Mesenchymal stem cell (in vitro differentiated cells and primary cell): ENCODE results near the gene GAREM1.

Experiments
- DNase-seq: peaks from one replicate; pipeline ENCODE4 v3.0.0-alpha.2; 2013
- H2AFZ ChIP-seq: one replicate; pipeline ENCODE4 v1.6.1; 2013; ENCODE audit warnings: low read depth, mild to moderate bottlenecking, control low read depth, inconsistent platforms, low read length, moderate library complexity
- H2AK5ac ChIP-seq: 2 replicates; pipeline ENCODE4 v1.6.1; 2013; ENCODE audit warnings: low read length, moderate library complexity, mild to moderate bottlenecking, inconsistent platforms; ENCODE audit not compliant: severe bottlenecking
- H2BK120ac ChIP-seq: one replicate; pipeline ENCODE4 v1.6.1; 2013; ENCODE audit warnings: low read depth, mild to moderate bottlenecking, inconsistent platforms, low read length, moderate library complexity
- H2BK12ac ChIP-seq, 2 experiments: one replicate each; pipeline ENCODE4 v1.6.1; 2013; ENCODE audit warnings: inconsistent platforms in 2 of 2, low read length in 2 of 2, mild to moderate bottlenecking in 2 of 2, moderate library complexity in 2 of 2, control low read depth in 1 of 2
- H2BK15ac ChIP-seq: one replicate; pipeline ENCODE4 v1.6.1; 2013; ENCODE audit warnings: mild to moderate bottlenecking, low read depth, inconsistent platforms; ENCODE audit not compliant: poor library complexity, severe bottlenecking
- H2BK5ac ChIP-seq: 2 replicates; pipeline ENCODE4 v1.6.1; 2013; ENCODE audit warnings: low read depth, mild to moderate bottlenecking, low read length, control low read depth, inconsistent platforms; ENCODE audit not compliant: poor library complexity, severe bottlenecking
- H3K14ac ChIP-seq, 2 experiments: one replicate each; pipeline ENCODE4 v1.6.1; 2013; ENCODE audit warnings: inconsistent platforms in 2 of 2, low read length in 2 of 2, control low read depth in 1 of 2, mild to moderate bottlenecking in 1 of 2, moderate library complexity in 1 of 2
- H3K18ac ChIP-seq, 2 experiments: one replicate each; pipeline ENCODE4 v1.6.1; 2013; ENCODE audit warnings: inconsistent platforms in 2 of 2, low read length in 2 of 2, control low read depth in 1 of 2, low read depth in 1 of 2, mild to moderate bottlenecking in 1 of 2
- H3K23ac ChIP-seq, 2 experiments: one replicate each; pipeline ENCODE4 v1.6.1; 2013; ENCODE audit warnings: inconsistent platforms in 2 of 2, low read length in 2 of 2, mild to moderate bottlenecking in 2 of 2, moderate library complexity in 2 of 2, control low read depth in 1 of 2
- H3K27ac ChIP-seq: 2 replicates; pipeline ENCODE4 v1.5.1; 2013; ENCODE audit warnings: mild to moderate bottlenecking, moderate library complexity, low read length, control low read depth, inconsistent platforms; ENCODE audit not compliant: poor library complexity, severe bottlenecking
- H3K27me3 ChIP-seq, 2 experiments: 2 replicates each; pipeline versions ENCODE4 v1.6.1 to v1.7.0; 2013; ENCODE audit warnings: low read length in 2 of 2, mild to moderate bottlenecking in 2 of 2, moderate library complexity in 2 of 2, control low read depth in 1 of 2, inconsistent platforms in 1 of 2; ENCODE audit not compliant: control insufficient read depth in 1 of 2, insufficient read depth in 1 of 2
- H3K36me3 ChIP-seq, 2 experiments: 2 replicates each; pipeline versions ENCODE4 v1.6.1 to v1.7.0; 2013; ENCODE audit warnings: low read length in 2 of 2, control low read depth in 1 of 2, inconsistent platforms in 1 of 2, low read depth in 1 of 2, mild to moderate bottlenecking in 1 of 2; ENCODE audit not compliant: insufficient read depth in 2 of 2, control insufficient read depth in 1 of 2
- H3K4ac ChIP-seq, 2 experiments: one replicate each; pipeline ENCODE4 v1.6.1; 2013; ENCODE audit warnings: inconsistent platforms in 2 of 2, low read length in 2 of 2, mild to moderate bottlenecking in 2 of 2, moderate library complexity in 2 of 2, control low read depth in 1 of 2, low read depth in 1 of 2
- H3K4me1 ChIP-seq: 2 replicates; pipeline ENCODE4 v1.6.1; 2013; ENCODE audit warnings: low read depth, low read length, control low read depth; ENCODE audit not compliant: control insufficient read depth, insufficient read depth
- H3K4me2 ChIP-seq: 2 replicates; pipeline ENCODE4 v1.6.1; 2013; ENCODE audit warnings: low read length, mild to moderate bottlenecking, inconsistent platforms; ENCODE audit not compliant: poor library complexity, severe bottlenecking
- H3K4me3 ChIP-seq, 2 experiments: 2 replicates each; pipeline versions ENCODE4 v1.5.1 to v1.7.0; 2013; ENCODE audit warnings: low read length in 2 of 2, mild to moderate bottlenecking in 2 of 2, control low read depth in 1 of 2, low read depth in 1 of 2; ENCODE audit not compliant: insufficient read depth in 1 of 2
- H3K79me1 ChIP-seq: replicated peaks from 2 replicates; pipeline ENCODE4 v1.6.1; 2013; ENCODE audit warnings: mild to moderate bottlenecking, control low read depth, low read length, inconsistent platforms; ENCODE audit not compliant: poor library complexity, severe bottlenecking
- H3K9ac ChIP-seq: 2 replicates; pipeline ENCODE4 v1.7.0; 2013; ENCODE audit warnings: mild to moderate bottlenecking, low read length, moderate library complexity
- H3K9me3 ChIP-seq: 2 replicates; pipeline ENCODE4 v1.7.0; 2013; ENCODE audit warnings: mild to moderate bottlenecking, low read length; ENCODE audit not compliant: control insufficient read depth
- H4K8ac ChIP-seq: one replicate; pipeline ENCODE4 v1.6.1; 2013; ENCODE audit warnings: inconsistent platforms, mild to moderate bottlenecking, low read length, moderate library complexity
- H4K91ac ChIP-seq: one replicate; pipeline ENCODE4 v1.6.1; 2013; ENCODE audit warnings: mild to moderate bottlenecking, low read length, inconsistent platforms
- WGBS: methylation state at CpG from one replicate; pipeline ENCODE4 v1.1.7; 2013; ENCODE audit warnings: mixed read lengths; 5-methylcytosine and 5-hydroxymethylcytosine counted together

GAREM1 gene

DNA sequence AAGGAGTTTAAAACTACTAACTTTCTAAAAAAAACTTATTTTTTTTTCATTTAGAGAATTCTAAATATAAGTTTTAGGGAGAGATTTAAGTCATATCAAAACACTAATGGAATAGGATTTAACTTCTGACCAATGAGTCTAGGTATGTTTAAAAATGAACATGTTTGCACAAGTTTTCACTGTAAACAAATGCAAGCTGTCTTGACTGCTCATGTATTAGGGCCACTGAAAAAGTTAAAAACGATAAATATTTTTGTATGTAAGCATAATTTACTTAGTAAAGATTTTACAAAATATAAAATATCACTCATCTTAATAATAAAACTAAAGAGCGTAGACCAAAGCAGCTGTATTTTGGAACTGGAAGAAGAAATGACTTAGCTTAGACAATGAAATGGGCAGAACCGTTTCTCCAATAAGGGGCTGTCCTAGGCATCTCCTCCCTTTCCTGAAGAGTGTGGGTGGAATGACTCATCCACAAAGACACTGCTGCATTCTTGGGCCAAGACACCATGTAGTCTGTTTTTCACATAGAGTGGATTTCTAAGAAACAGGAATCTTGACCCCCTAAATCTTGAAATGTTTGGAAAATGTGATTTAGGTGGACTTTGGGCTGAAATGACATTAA lies 162.1 kb downstream of the GAREM1 start:
- Histone ChIP-seq H2BK15ac (no peak overlapping the region), H3K27ac (no peak overlapping the region), H3K9me3 (no peaks in the 10 kb centered on the region), H3K27me3 (no peaks in the 10 kb centered on the region), H4K8ac (no peak overlapping the region), H3K4me1 (peaks cover 2% of the 10 kb centered on the region), H4K91ac (no peak overlapping the region), H3K36me3 (no peaks in the 10 kb centered on the region), H2BK5ac (no peak overlapping the region), H3K4ac (no peak overlapping the region), H3K79me1 (peaks cover 4% of the 10 kb centered on the region), H3K14ac (no peak overlapping the region), H2BK120ac (no peak overlapping the region), H3K9ac (peak overlapping the region; percentile 64), H2AK5ac (no peak overlapping the region), H3K4me2 (no peak overlapping the region), H3K4me3 (no peak overlapping the region), H2BK12ac (no peak overlapping the region), H3K23ac (no peak overlapping the region), H2AFZ (no peak overlapping the region), H3K18ac (no peak overlapping the region)
- WGBS, result 28% methylated on average over 2 of the region's 3 CpGs
- peak; percentile 93 for DNase-seq

DNA sequence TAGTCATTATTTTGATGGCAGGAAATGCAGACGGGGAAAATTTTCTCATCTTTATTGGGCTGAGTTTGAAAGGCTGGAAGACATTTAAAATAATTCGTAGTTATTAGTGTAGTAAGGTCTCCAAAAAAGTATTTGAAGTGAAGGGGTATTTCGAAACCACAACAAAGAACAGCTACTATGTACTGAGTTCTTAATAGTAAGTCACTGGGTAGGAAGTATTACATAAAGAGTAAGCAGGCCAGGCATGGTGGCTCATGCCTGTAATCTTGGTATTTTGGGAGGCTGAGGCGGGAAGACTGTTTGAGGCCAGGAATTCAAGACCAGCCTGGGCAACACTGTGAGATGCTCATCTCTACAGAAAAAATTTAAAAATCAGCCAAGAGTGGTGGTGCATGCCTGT lies 167.3 kb downstream of the GAREM1 start:
- H3K79me1 ChIP-seq, result peaks cover 4% of the 10 kb centered on the region
- H2AK5ac ChIP-seq, result no peak overlapping the region
- no peak overlapping the region for H3K23ac ChIP-seq
- no peak overlapping the region for H2BK120ac ChIP-seq
- no peak overlapping the region for H3K4me3 ChIP-seq
- H3K9ac ChIP-seq, result no peak overlapping the region
- no peak overlapping the region for H3K4me2 ChIP-seq
- H3K27me3 ChIP-seq, result no peaks in the 10 kb centered on the region
- H3K4me1 ChIP-seq, result peaks cover 2% of the 10 kb centered on the region
- 99% methylated on average over 4 of the region's 4 CpGs for WGBS
- H4K8ac ChIP-seq, result no peak overlapping the region
- H3K9me3 ChIP-seq, result no peaks in the 10 kb centered on the region
- H3K27ac ChIP-seq, result no peak overlapping the region
- no peaks in the 10 kb centered on the region for H3K36me3 ChIP-seq
- H2BK12ac ChIP-seq, result no peak overlapping the region
- no peak overlapping the region for H4K91ac ChIP-seq
- H3K14ac ChIP-seq, result no peak overlapping the region
- H3K18ac ChIP-seq, result no peak overlapping the region
- no peak overlapping the region for H2BK15ac ChIP-seq
- no peak overlapping the region for H2BK5ac ChIP-seq
- DNase-seq, result no peak
- no peak overlapping the region for H2AFZ ChIP-seq
- H3K4ac ChIP-seq, result no peak overlapping the region

DNA sequence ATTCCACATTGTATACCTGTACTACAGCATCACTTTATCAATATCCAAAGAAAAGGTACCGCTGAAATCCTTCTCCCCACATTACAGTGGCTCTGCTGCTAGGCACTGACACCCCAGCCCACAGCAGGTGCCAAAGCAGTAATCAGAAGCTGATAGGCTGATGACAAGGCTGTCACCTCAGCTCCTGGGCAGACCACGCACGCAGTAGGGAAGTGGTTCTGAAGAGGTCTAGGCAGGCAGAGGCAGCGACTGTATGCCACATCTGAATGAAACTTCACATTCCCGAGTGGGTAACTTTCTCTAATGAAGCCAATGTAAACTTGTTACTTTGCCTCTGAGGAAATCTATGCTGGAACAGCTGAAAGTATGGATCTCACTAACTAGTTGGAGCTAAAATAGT lies 167.9 kb downstream of the GAREM1 start:
- Histone ChIP-seq H3K23ac (peak overlapping the region in 1 of 2 experiments; percentile 66), H3K4me1 (peaks cover 2% of the 10 kb centered on the region), H3K9ac (peak overlapping the region; percentile 45), H3K18ac (peak overlapping the region; percentile 37 to 45), H3K27ac (no peak overlapping the region), H3K9me3 (no peaks in the 10 kb centered on the region), H3K14ac (peak overlapping the region in 1 of 2 experiments; percentile 78), H3K4ac (peak overlapping the region in 1 of 2 experiments; percentile 83), H2BK12ac (peak overlapping the region; percentile 69 to 96), H2BK120ac (no peak overlapping the region), H3K36me3 (no peaks in the 10 kb centered on the region), H4K91ac (no peak overlapping the region), H3K4me2 (no peak overlapping the region), H2AK5ac (peak overlapping the region; percentile 20), H2AFZ (no peak overlapping the region), H3K27me3 (no peaks in the 10 kb centered on the region), H3K4me3 (no peak overlapping the region), H3K79me1 (peaks cover 4% of the 10 kb centered on the region), H4K8ac (peak overlapping the region; percentile 10), H2BK15ac (no peak overlapping the region), H2BK5ac (no peak overlapping the region)
- DNase-seq, result no peak
- WGBS, result 98% methylated on average over 4 of the region's 5 CpGs

DNA sequence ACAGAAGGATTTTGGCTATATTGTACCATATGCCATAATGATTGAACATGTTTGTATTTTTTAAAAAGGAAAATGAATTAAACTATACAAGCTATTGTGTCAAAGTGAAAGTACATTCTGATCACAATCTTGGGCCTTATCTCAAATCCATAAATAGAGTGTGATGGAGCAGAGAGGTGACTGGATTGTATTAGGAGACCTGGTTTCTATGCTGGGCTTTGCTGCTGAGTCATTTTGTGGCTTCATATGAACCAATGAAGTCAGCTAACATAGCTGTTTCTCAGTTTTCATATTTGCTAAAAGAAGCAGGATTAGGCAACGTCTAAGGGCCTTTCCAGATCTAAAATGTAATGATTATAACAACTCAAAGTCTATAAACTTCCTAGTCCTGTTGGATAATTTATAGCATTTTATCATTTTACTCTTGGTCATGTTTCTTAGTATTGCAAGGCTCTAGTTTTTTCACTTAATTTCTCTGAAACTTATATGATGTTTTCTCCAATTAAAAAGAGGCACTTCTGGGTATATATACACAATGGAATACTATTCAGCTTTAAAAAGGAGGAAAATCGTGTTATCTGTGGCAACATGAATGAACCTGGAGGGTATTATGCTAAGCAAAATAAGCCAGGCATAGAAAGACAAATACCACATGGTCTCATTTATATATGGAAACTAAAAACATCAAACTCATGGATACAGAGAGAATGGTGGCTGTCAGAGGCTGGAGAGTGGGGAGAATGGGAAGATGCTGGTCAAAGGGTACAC lies 168.5 kb downstream of the GAREM1 start:
- DNase-seq, result peak; percentile 85
- H2AFZ ChIP-seq, result no peak overlapping the region
- 100% methylated on average over 1 of the region's 2 CpGs for WGBS
- H3K9me3 ChIP-seq, result no peaks in the 10 kb centered on the region
- H3K4me1 ChIP-seq, result peaks cover 2% of the 10 kb centered on the region
- peak overlapping the region; percentile 20 for H2AK5ac ChIP-seq
- H2BK5ac ChIP-seq, result no peak overlapping the region
- H3K14ac ChIP-seq, result no peak overlapping the region
- peak overlapping the region; percentile 69 to 96 for H2BK12ac ChIP-seq
- peak overlapping the region; percentile 65 for H3K9ac ChIP-seq
- peak overlapping the region; percentile 34 to 45 for H3K18ac ChIP-seq
- peaks cover 4% of the 10 kb centered on the region for H3K79me1 ChIP-seq
- no peak overlapping the region for H3K4ac ChIP-seq
- no peaks in the 10 kb centered on the region for H3K36me3 ChIP-seq
- no peak overlapping the region for H3K4me2 ChIP-seq
- H2BK15ac ChIP-seq, result no peak overlapping the region
- H4K91ac ChIP-seq, result no peak overlapping the region
- H3K27me3 ChIP-seq, result no peaks in the 10 kb centered on the region
- H3K27ac ChIP-seq, result no peak overlapping the region
- H2BK120ac ChIP-seq, result no peak overlapping the region
- no peak overlapping the region for H3K23ac ChIP-seq
- peak overlapping the region; percentile 57 for H4K8ac ChIP-seq
- peak overlapping the region in 1 of 2 experiments; percentile 20 for H3K4me3 ChIP-seq
